HG03342 (cell line): ENCODE measurements around the gene PRR7.
A peak's percentile ranks its signal among the peaks of the same experiment; 100 is the strongest.

ENCODE experiments used
- ATAC-seq: cut with Tn5 transposase; IDR thresholded peaks from one replicate; pipeline ENCODE4 v1.9.1; 2021; ENCODE audit warnings: mild to moderate bottlenecking, moderate library complexity; ENCODE audit not compliant: unreplicated experiment

PRR7 gene

GRCh38 chr5:177423671-177424070 is 22.9 kb upstream of the PRR7 start:
- ATAC-seq, result no peak

GRCh38 chr5:177425196-177425800 is 21.3 kb upstream of the PRR7 start:
- no peak for ATAC-seq

- peak; percentile 84 for ATAC-seq
Observed at GRCh38 chr5:177425801-177426565, 20.6 kb upstream of the PRR7 start.

- peak; percentile 11 for ATAC-seq
Observed at GRCh38 chr5:177426566-177427210, 19.9 kb upstream of the PRR7 start, which contains the start of gene GRK6. TSS of gene GRK6 (plus strand) at chr5:177426676. CDS start at chr5:177426846, 170 bp downstream.

- ATAC-seq, result no peak
Observed at GRCh38 chr5:177427211-177427822, 19.3 kb upstream of the PRR7 start.

- no peak for ATAC-seq
Observed at GRCh38 chr5:177427919-177428573, 18.6 kb upstream of the PRR7 start.

- ATAC-seq, result no peak
Observed at GRCh38 chr5:177428574-177429217, 17.9 kb upstream of the PRR7 start.

GRCh38 chr5:177429248-177430040 is 17.2 kb upstream of the PRR7 start:
- no peak for ATAC-seq

GRCh38 chr5:177430140-177430951 is 16.3 kb upstream of the PRR7 start:
- ATAC-seq, result no peak

- ATAC-seq, result no peak
Observed at GRCh38 chr5:177430972-177431316, 15.7 kb upstream of the PRR7 start.

- peak; percentile 44 for ATAC-seq
Observed at GRCh38 chr5:177431317-177432142, 15.1 kb upstream of the PRR7 start.

- ATAC-seq, result no peak
Observed at GRCh38 chr5:177432143-177432838, 14.3 kb upstream of the PRR7 start.

- ATAC-seq, result no peak
Observed at GRCh38 chr5:177432839-177433657, 13.6 kb upstream of the PRR7 start.

GRCh38 chr5:177433658-177434217 is 12.9 kb upstream of the PRR7 start:
- no peak for ATAC-seq

GRCh38 chr5:177434437-177434836 is 12.2 kb upstream of the PRR7 start:
- ATAC-seq, result no peak
